ENCODE measurements around the gene FAM174B.

DNA sequence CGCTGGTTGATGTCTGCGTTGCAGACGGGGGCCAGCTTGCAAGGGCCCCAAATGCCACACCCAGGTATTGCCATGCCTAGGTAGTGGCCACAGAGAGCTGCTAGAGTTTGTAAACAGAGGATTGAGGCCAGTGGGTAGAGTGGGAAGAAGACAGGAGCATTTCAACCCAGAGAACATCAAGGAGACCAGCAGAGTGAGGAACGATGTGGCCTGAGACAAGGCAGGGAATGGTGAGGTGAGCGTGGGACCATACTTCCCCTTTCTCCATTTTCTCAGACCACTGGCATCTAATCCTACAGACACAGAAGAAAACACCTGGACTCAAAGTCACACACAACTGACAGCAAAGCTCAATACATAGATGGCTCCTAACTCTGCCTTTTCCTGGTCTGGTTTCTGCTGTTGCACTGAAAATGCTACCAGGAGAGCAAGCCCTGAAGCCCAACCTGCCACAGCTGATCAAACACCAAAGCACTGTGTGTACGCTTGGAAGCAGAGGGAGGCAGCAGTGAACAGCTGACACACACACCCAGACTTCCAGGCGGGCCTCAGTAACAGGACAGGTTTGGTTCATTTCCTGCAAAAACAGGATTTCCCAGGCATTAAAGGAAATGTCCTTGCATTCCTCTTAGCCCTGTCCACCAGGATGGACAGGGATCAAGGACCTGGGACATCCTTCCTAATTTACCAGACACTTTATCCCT, 1.6 kb downstream of the FAM174B start:
- no peak for TF ChIP-seq POLR2A (IDR thresholded peaks at IDR 0.05; ENCODE audit: low read length)
- no peak for TF ChIP-seq GATA1 (IDR thresholded peaks at IDR 0.05; ENCODE audit: low read depth, low read length)
